Mesenchymal stem cell (in vitro differentiated cells and primary cell): ENCODE results near the gene CDH24.

Experiments used
- DNase-seq: peaks from one replicate; pipeline ENCODE4 v3.0.0-alpha.2; 2013
- H2AFZ ChIP-seq: one replicate; pipeline ENCODE4 v1.6.1; 2013; ENCODE audit warnings: low read depth, mild to moderate bottlenecking, control low read depth, inconsistent platforms, low read length, moderate library complexity
- H2AK5ac ChIP-seq: 2 replicates; pipeline ENCODE4 v1.6.1; 2013; ENCODE audit warnings: low read length, moderate library complexity, mild to moderate bottlenecking, inconsistent platforms; ENCODE audit not compliant: severe bottlenecking
- H2BK120ac ChIP-seq: one replicate; pipeline ENCODE4 v1.6.1; 2013; ENCODE audit warnings: low read depth, mild to moderate bottlenecking, inconsistent platforms, low read length, moderate library complexity
- H2BK12ac ChIP-seq, 2 experiments: one replicate each; pipeline ENCODE4 v1.6.1; 2013; ENCODE audit warnings: inconsistent platforms in 2 of 2, low read length in 2 of 2, mild to moderate bottlenecking in 2 of 2, moderate library complexity in 2 of 2, control low read depth in 1 of 2
- H2BK15ac ChIP-seq: one replicate; pipeline ENCODE4 v1.6.1; 2013; ENCODE audit warnings: mild to moderate bottlenecking, low read depth, inconsistent platforms; ENCODE audit not compliant: poor library complexity, severe bottlenecking
- H2BK5ac ChIP-seq: 2 replicates; pipeline ENCODE4 v1.6.1; 2013; ENCODE audit warnings: low read depth, mild to moderate bottlenecking, low read length, control low read depth, inconsistent platforms; ENCODE audit not compliant: poor library complexity, severe bottlenecking
- H3K14ac ChIP-seq, 2 experiments: one replicate each; pipeline ENCODE4 v1.6.1; 2013; ENCODE audit warnings: inconsistent platforms in 2 of 2, low read length in 2 of 2, control low read depth in 1 of 2, mild to moderate bottlenecking in 1 of 2, moderate library complexity in 1 of 2
- H3K18ac ChIP-seq, 2 experiments: one replicate each; pipeline ENCODE4 v1.6.1; 2013; ENCODE audit warnings: inconsistent platforms in 2 of 2, low read length in 2 of 2, control low read depth in 1 of 2, low read depth in 1 of 2, mild to moderate bottlenecking in 1 of 2
- H3K23ac ChIP-seq, 2 experiments: one replicate each; pipeline ENCODE4 v1.6.1; 2013; ENCODE audit warnings: inconsistent platforms in 2 of 2, low read length in 2 of 2, mild to moderate bottlenecking in 2 of 2, moderate library complexity in 2 of 2, control low read depth in 1 of 2
- H3K27ac ChIP-seq: 2 replicates; pipeline ENCODE4 v1.5.1; 2013; ENCODE audit warnings: mild to moderate bottlenecking, moderate library complexity, low read length, control low read depth, inconsistent platforms; ENCODE audit not compliant: poor library complexity, severe bottlenecking
- H3K27me3 ChIP-seq, 2 experiments: 2 replicates each; pipeline versions ENCODE4 v1.6.1 to v1.7.0; 2013; ENCODE audit warnings: low read length in 2 of 2, mild to moderate bottlenecking in 2 of 2, moderate library complexity in 2 of 2, control low read depth in 1 of 2, inconsistent platforms in 1 of 2; ENCODE audit not compliant: control insufficient read depth in 1 of 2, insufficient read depth in 1 of 2
- H3K36me3 ChIP-seq, 2 experiments: 2 replicates each; pipeline versions ENCODE4 v1.6.1 to v1.7.0; 2013; ENCODE audit warnings: low read length in 2 of 2, control low read depth in 1 of 2, inconsistent platforms in 1 of 2, low read depth in 1 of 2, mild to moderate bottlenecking in 1 of 2; ENCODE audit not compliant: insufficient read depth in 2 of 2, control insufficient read depth in 1 of 2
- H3K4ac ChIP-seq, 2 experiments: one replicate each; pipeline ENCODE4 v1.6.1; 2013; ENCODE audit warnings: inconsistent platforms in 2 of 2, low read length in 2 of 2, mild to moderate bottlenecking in 2 of 2, moderate library complexity in 2 of 2, control low read depth in 1 of 2, low read depth in 1 of 2
- H3K4me1 ChIP-seq: 2 replicates; pipeline ENCODE4 v1.6.1; 2013; ENCODE audit warnings: low read depth, low read length, control low read depth; ENCODE audit not compliant: control insufficient read depth, insufficient read depth
- H3K4me2 ChIP-seq: 2 replicates; pipeline ENCODE4 v1.6.1; 2013; ENCODE audit warnings: low read length, mild to moderate bottlenecking, inconsistent platforms; ENCODE audit not compliant: poor library complexity, severe bottlenecking
- H3K4me3 ChIP-seq, 2 experiments: 2 replicates each; pipeline versions ENCODE4 v1.5.1 to v1.7.0; 2013; ENCODE audit warnings: low read length in 2 of 2, mild to moderate bottlenecking in 2 of 2, control low read depth in 1 of 2, low read depth in 1 of 2; ENCODE audit not compliant: insufficient read depth in 1 of 2
- H3K79me1 ChIP-seq: replicated peaks from 2 replicates; pipeline ENCODE4 v1.6.1; 2013; ENCODE audit warnings: mild to moderate bottlenecking, control low read depth, low read length, inconsistent platforms; ENCODE audit not compliant: poor library complexity, severe bottlenecking
- H3K9ac ChIP-seq: 2 replicates; pipeline ENCODE4 v1.7.0; 2013; ENCODE audit warnings: mild to moderate bottlenecking, low read length, moderate library complexity
- H3K9me3 ChIP-seq: 2 replicates; pipeline ENCODE4 v1.7.0; 2013; ENCODE audit warnings: mild to moderate bottlenecking, low read length; ENCODE audit not compliant: control insufficient read depth
- H4K8ac ChIP-seq: one replicate; pipeline ENCODE4 v1.6.1; 2013; ENCODE audit warnings: inconsistent platforms, mild to moderate bottlenecking, low read length, moderate library complexity
- H4K91ac ChIP-seq: one replicate; pipeline ENCODE4 v1.6.1; 2013; ENCODE audit warnings: mild to moderate bottlenecking, low read length, inconsistent platforms
- WGBS: methylation state at CpG from one replicate; pipeline ENCODE4 v1.1.7; 2013; ENCODE audit warnings: mixed read lengths; 5-methylcytosine and 5-hydroxymethylcytosine counted together

CDH24 gene

DNA sequence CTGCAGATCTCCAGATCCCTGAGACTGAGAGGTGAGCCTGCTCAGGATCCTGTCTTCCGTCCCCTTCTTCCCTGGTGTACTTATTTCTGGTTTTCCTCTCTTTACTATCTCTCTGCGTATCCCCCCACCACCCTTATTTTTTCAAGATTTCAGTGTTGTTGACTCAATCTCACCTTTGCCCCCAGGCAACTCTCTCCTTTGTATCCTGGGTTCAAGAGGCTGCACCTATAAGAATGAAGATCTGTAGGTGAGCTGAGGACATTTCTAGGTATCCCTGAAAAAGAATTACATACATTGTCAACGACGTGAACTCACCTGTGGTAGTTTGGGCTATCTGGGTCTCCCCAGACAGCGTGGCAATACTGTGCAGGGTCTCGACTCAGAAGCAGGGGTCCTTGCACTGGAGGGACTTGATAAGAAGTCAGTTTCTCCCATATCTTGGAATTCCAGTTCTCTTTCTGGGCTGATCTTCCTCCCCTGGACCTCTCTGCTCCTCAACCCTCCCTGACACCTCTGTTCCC is 46.8 kb upstream of the CDH24 start:
- no peak overlapping the region for H3K4me3 ChIP-seq
- H2BK120ac ChIP-seq, result no peak overlapping the region
- H2BK12ac ChIP-seq, result no peak overlapping the region
- H4K8ac ChIP-seq, result no peak overlapping the region
- no peak overlapping the region for H2AK5ac ChIP-seq
- H3K14ac ChIP-seq, result peak overlapping the region in 1 of 2 experiments; percentile 31
- H3K36me3 ChIP-seq, result peaks cover 4 to 8% of the 10 kb centered on the region in 2 experiments
- H3K9me3 ChIP-seq, result no peaks in the 10 kb centered on the region
- H2BK5ac ChIP-seq, result no peak overlapping the region
- no peaks in the 10 kb centered on the region for H3K27me3 ChIP-seq
- H3K79me1 ChIP-seq, result peaks cover 11% of the 10 kb centered on the region
- H2BK15ac ChIP-seq, result no peak overlapping the region
- no peak overlapping the region for H3K4ac ChIP-seq
- H4K91ac ChIP-seq, result no peak overlapping the region
- H2AFZ ChIP-seq, result no peak overlapping the region
- no peak overlapping the region for H3K4me2 ChIP-seq
- no peak overlapping the region for H3K18ac ChIP-seq
- DNase-seq, result no peak
- WGBS, result 90% methylated on average over 5 of the region's 6 CpGs
- H3K27ac ChIP-seq, result no peak overlapping the region
- peaks cover 7% of the 10 kb centered on the region for H3K4me1 ChIP-seq
- H3K23ac ChIP-seq, result no peak overlapping the region
- peak overlapping the region; percentile 60 for H3K9ac ChIP-seq

DNA sequence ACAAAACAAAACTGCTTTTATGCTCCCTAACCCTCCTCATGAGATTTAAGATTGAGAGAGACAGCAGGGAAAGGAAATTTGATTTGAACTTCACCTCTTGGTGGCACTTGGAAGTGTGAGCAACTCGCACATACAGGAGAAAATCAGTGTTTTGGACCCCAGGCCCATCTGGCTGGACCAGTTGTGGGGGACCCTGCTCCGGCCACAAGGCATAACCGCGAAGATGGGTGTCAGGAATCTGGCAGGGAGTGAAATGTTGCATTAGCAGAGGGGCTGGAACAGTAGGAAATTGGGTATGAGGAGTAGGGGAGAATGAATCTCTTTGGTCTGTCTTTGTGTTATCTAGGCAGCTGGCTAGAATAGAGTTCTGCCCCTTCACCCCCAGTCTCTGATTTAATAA is 46.3 kb upstream of the CDH24 start:
- no peak overlapping the region for H3K14ac ChIP-seq
- H3K27me3 ChIP-seq, result no peaks in the 10 kb centered on the region
- no peak overlapping the region for H3K18ac ChIP-seq
- H2BK12ac ChIP-seq, result no peak overlapping the region
- no peak overlapping the region for H4K91ac ChIP-seq
- 81% methylated on average over 4 of the region's 4 CpGs for WGBS
- no peak overlapping the region for H2BK15ac ChIP-seq
- H3K4me3 ChIP-seq, result no peak overlapping the region
- no peak overlapping the region for H3K4ac ChIP-seq
- H3K4me1 ChIP-seq, result peaks cover 7% of the 10 kb centered on the region
- no peak overlapping the region for H4K8ac ChIP-seq
- no peak overlapping the region for H3K27ac ChIP-seq
- H2BK120ac ChIP-seq, result no peak overlapping the region
- no peak for DNase-seq
- H2AFZ ChIP-seq, result no peak overlapping the region
- H3K9me3 ChIP-seq, result no peaks in the 10 kb centered on the region
- peaks cover 4 to 13% of the 10 kb centered on the region in 2 experiments for H3K36me3 ChIP-seq
- H3K9ac ChIP-seq, result no peak overlapping the region
- H3K23ac ChIP-seq, result no peak overlapping the region
- no peak overlapping the region for H3K4me2 ChIP-seq
- H3K79me1 ChIP-seq, result peaks cover 12% of the 10 kb centered on the region
- H2BK5ac ChIP-seq, result no peak overlapping the region
- no peak overlapping the region for H2AK5ac ChIP-seq

DNA sequence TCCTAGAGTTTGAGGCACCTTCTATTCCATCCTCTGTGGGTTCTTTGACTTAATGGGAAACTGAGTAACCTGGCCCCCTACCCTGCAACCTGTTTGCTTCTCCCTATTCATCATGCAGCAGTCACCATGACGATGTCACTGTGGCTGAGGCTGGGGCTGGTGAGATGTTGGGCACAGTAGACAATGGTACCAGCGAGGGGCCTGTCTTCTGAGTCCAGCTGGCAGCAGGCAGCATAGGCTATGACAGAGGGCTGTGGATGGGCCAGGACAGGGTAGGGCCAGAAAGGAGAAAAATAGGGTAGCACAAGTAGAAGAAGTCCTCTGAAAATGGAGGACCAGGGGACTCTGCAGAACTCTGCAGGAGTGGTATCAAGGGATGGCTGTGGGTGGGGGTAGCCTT is 45.5 kb upstream of the CDH24 start:
- Histone ChIP-seq H2BK120ac (no peak overlapping the region), H2AK5ac (no peak overlapping the region), H2BK5ac (no peak overlapping the region), H3K36me3 (peaks cover 5 to 21% of the 10 kb centered on the region in 2 experiments), H3K9me3 (no peaks in the 10 kb centered on the region), H2BK12ac (no peak overlapping the region), H2AFZ (no peak overlapping the region), H3K4me1 (peaks cover 7% of the 10 kb centered on the region), H3K27ac (no peak overlapping the region), H3K4ac (no peak overlapping the region), H2BK15ac (no peak overlapping the region), H3K27me3 (no peaks in the 10 kb centered on the region), H4K91ac (no peak overlapping the region), H3K18ac (no peak overlapping the region), H3K23ac (no peak overlapping the region), H3K79me1 (peaks cover 12% of the 10 kb centered on the region), H3K4me3 (no peak overlapping the region), H4K8ac (no peak overlapping the region), H3K14ac (no peak overlapping the region), H3K4me2 (no peak overlapping the region), H3K9ac (no peak overlapping the region)
- DNase-seq, result no peak
- WGBS, result 86% methylated on average over 2 of the region's 2 CpGs

DNA sequence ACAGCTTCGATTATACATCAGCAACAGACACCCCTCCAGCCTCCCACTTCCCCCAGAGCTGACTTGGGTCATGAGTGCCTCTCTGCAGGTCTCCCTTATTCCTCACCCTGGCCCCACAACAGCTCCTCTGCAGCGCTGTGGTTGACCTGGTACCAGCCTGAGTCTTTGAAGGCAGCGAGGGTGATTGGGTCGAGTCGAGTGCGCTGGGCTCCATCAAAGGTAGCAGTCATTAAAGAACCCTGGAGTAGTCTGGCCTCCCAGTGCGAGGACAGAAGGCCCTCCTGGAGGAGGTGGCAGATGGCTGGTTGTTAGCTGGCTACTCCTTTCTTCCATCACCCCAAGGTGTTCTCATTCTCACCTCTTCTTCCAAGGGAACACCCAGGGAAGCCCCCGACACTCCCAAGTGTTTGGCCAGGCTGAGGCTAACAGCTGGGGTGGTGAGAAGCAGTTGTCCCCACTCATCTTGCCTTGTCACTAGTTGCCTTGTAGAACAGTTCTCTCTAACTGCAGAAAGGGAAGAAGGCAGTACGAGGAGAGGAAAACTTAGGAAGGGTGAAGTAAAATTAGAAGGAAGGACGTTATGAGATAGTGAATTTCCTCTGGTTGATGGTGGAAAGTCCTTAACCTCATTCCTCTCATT is 44.8 kb upstream of the CDH24 start:
- H4K91ac ChIP-seq, result no peak overlapping the region
- H2AK5ac ChIP-seq, result no peak overlapping the region
- H4K8ac ChIP-seq, result no peak overlapping the region
- peaks cover 12% of the 10 kb centered on the region for H3K79me1 ChIP-seq
- no peak overlapping the region for H2BK12ac ChIP-seq
- H2AFZ ChIP-seq, result no peak overlapping the region
- DNase-seq, result no peak
- no peak overlapping the region for H2BK15ac ChIP-seq
- no peak overlapping the region for H3K27ac ChIP-seq
- no peak overlapping the region for H3K14ac ChIP-seq
- no peak overlapping the region for H2BK5ac ChIP-seq
- H2BK120ac ChIP-seq, result no peak overlapping the region
- H3K27me3 ChIP-seq, result no peaks in the 10 kb centered on the region
- H3K4ac ChIP-seq, result no peak overlapping the region
- no peak overlapping the region for H3K4me2 ChIP-seq
- 98% methylated on average over 4 of the region's 10 CpGs for whole genome bisulfite sequencing
- no peaks in the 10 kb centered on the region for H3K9me3 ChIP-seq
- H3K9ac ChIP-seq, result no peak overlapping the region
- no peak overlapping the region for H3K23ac ChIP-seq
- peaks cover 8 to 28% of the 10 kb centered on the region in 2 experiments for H3K36me3 ChIP-seq
- peaks cover 7% of the 10 kb centered on the region for H3K4me1 ChIP-seq
- no peak overlapping the region for H3K18ac ChIP-seq
- no peak overlapping the region for H3K4me3 ChIP-seq
